ENCODE measurements around the gene SEMA6D.

The SEMA6D gene

GRCh38 chr15:47717036-47717612, at the start of gene SEMA6D:
SEMA6D (plus strand) TSS chr15:47717505; CDS start chr15:47759799, 42,294 bp downstream.
- DNase-seq: no peak

DNA sequence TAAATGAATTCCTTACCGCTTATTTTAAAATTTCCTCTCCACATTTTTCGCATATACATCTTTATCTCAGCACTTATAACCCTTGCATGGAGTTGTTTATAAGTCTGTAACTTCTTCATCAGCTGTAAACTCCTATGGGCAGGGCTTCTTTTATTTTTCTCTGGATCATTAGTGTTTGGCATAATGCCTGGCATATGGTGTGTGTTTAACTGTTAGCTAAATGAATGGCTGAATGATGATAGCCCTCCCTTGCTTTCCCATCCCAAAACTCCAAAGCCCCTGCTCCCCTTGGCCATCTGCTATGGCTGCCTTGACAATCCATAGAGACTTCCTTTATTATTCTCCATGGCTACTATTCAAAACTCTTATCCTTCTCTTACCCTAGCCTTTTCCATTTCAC, 48.1 kb upstream of the SEMA6D start:
- DNase-seq: no peak

DNA sequence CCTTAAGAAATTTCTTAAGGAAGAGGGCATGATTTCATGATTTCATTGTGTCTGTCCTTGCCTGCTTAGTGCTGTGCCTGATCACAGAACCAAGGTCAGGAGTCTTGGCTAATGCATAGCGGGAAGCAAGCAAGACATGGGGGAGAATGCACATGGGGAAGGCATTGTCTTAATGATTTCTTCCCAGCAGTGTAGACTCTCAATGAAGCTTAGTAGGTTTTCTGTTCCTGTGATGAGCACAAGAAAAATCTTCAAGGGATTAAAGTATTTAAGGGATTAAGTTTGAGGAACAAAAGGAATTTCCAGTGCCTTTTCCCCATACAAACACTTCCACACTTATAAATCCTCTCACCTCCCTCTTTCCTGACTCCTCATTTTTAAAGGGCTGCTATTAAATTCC, 46.9 kb upstream of the SEMA6D start:
- no peak for DNase-seq

DNA sequence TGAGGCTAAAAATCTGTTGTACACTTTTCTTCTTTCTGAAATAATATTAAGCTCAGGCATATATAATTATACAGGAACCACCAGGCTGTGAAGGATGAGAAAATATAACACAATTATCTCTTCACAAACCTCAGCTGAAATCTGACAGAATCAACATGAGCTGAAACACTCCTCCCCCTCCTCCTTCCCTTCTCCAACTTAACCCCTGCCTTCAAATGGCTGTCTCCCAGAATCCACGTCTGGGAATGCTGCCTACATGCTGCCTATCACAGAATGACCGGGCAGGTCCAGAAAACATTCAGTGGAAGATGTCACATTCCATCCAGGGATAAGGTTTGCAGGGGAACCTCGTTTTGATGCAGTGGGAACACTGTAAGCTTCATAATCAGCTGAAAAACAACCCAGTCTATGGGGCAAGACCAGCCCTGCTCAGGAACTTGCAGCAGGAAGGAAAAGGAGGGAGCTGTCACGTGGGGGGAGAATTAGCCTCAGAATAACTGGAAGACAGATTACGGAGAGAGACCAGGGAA, 44.0 kb upstream of the SEMA6D start:
- DNase-seq: peak in 1 of 2 experiments; percentile 10

- no peak for DNase-seq
Measured at GRCh38 chr15:47674586-47675232, 42.6 kb upstream of the SEMA6D start.

- no peak for DNase-seq
Measured at GRCh38 chr15:47675735-47676134, 41.6 kb upstream of the SEMA6D start.

GRCh38 chr15:47678040-47678439, 39.3 kb upstream of the SEMA6D start:
- DNase-seq: no peak

GRCh38 chr15:47682661-47683060, 34.6 kb upstream of the SEMA6D start:
- no peak for DNase-seq

DNA sequence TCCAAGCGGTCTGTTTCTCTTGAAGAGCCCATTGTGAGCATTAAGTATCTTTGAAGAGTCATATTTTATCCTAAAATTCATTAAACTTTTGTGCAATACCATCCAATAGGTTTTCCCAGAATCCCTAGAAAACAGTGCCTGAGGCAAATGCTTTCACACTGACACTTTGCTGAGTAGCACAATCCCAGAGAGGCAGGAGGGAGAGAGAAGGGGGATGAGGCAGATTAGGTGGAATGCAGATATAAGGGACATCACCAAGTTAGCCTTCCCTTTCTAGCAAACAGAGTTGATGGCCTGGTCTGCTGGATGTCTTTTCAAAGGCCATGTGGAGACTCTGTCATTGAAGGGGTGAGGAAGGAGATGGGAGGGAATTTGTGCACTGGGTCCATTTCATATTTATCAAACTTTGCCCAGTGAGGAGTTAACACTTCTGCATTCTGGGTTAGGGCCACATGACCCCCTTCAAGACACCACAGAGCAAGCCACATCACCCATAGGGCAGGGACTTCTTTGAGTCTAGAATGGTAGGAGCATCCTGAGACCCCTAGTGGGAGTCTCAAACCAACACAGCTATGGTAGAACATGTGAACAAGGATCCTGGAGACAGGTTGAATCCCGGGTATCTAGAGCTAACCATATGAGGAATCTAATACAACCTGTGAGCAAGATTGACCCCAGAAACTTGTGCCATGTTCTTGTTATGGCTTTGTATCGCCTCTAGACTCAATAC, 32.0 kb upstream of the SEMA6D start:
- no peak for DNase-seq

DNA sequence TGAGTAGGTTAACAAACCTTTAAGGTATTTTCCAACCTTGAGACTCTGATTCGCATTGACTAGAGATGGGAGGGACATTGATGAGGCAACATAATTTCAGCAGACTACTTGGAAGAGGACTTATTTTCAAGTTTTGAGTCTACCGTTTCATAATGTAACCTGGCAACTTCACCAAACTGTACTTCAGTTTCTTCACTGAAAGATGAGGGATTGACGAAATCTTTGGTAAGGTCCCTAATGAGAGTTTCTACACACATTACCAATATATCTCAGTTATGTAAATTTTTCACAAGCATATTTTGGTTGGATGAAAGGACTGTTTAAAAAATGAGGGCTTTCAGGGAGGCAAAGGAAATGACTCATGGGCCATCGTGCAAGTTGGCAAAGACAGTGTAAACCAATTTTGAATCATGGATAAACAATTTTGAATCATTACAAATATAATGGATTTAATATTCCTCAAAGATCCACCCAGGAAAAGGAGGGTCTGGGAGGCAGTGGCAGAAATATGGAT, 28.7 kb upstream of the SEMA6D start:
- DNase-seq: no peak

GRCh38 chr15:47689660-47690059, 27.6 kb upstream of the SEMA6D start:
- no peak for DNase-seq

- DNase-seq: no peak
Measured at GRCh38 chr15:47691882-47692281, 25.4 kb upstream of the SEMA6D start.

DNA sequence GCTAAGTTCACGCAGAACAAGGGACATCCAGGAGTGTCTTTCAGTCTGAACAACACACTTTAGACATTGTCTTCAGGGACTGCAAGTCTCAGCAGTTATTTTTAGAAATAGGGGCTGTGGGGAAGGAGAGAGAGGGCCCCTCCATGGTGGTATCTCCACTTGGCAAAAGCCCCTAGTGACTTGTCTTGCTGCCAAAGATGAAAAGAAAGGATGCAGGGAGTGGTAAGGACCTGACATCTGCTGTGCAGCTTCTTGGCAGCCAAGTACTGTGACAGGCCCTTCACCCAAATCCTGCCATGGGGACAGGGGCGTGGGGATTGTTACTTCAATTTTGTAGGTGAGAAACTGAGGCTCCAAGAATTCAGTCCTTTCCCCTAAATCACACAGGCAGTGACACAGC, 21.0 kb upstream of the SEMA6D start:
- DNase-seq: no peak

DNA sequence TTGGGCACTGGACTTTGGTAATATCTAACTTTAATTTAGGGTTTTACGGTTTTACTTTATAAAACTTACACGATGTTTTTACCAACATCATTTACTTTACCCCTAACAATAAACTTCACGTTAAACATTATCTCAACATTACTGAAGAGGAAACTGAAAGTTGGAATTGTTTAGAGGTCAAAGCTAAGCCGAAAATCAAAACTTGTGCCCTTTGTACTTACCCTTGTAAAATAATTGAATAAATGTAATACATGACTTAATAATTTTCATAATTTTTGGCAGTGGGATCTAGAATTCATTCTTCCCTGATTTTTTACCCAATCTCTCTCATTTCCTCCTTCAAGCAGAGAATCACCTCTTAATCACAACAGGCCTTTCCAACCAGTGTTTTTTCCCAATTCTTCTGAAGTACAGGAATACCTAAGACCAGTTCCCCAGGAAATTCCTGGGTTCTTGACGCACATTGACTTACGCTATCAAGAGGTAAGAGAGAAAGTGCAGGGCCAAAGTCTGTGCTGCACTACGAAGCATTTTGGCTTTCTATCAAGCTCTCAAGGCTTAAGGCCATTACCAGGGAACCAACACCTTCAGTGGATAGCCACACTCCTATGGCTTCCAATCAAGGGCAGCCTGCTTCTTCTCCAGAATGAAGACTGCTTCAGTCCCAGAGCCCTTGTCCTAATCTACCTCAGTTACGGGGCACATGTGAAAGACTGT, 11.9 kb upstream of the SEMA6D start:
- no peak for DNase-seq

DNA sequence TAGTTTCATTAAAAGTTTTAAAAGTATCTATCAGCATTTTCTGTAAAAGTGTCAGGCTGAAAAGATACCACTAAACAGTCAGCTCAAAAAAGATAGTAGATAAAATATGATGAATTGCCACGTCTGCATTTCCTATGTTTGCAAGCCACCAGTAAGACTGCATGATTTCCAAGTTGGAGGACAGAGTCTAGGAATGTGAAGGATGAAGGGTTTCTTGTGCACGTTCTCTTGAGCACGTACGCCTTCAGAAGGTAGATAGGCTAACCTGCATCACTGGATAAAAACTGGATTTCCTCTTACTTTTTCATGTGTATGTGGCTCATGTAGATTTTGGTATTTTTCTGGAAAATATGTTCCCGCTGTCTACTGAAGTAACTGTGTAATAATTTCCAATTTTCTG, 9.9 kb upstream of the SEMA6D start:
- no peak for DNase-seq

GRCh38 chr15:47708161-47708980, 8.9 kb upstream of the SEMA6D start:
- DNase-seq: peak; percentile 15 to 21

DNA sequence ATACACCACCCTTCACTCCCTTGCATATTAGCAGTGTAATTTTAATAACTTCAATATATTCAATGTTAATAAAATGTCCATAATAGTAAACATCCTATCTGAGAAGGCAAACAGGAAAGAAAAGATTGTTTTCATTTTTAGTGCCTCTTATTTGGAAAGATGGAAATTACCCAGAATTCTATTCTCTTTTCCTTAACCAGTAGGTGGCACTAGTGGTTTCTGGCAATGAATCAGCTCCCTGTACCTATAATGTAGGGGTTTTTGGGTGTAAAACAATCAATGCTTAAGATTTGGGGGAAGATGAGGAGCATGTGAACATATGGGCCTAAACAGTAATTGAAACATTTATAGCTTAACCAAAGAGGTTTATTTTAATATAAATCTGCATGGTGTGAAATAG, 5.7 kb upstream of the SEMA6D start:
- peak; percentile 2 to 11 for DNase-seq

- no peak for DNase-seq
Measured at GRCh38 chr15:47715402-47715801, 1.9 kb upstream of the SEMA6D start.

- no peak for DNase-seq
Measured at GRCh38 chr15:47715856-47716445, 1.4 kb upstream of the SEMA6D start.

- no peak for DNase-seq
Measured at GRCh38 chr15:47716516-47716915, 789 bp upstream of the SEMA6D start.

GRCh38 chr15:47718497-47719437, 1.5 kb downstream of the SEMA6D start:
- DNase-seq: no peak
